SK-N-SH treated with all-trans-retinoic acid at 6 μM for 48 hours (cell line): ENCODE data around the gene IFITM2.
A peak's percentile ranks its signal among the peaks of the same experiment; 100 is the strongest.

Source experiments
- ATAC-seq: fragments of 200-7000 bp; cut with Tn5 transposase; 3 replicates; pipeline ENCODE4 v1.9.1; 2020; ENCODE audit warnings: mild to moderate bottlenecking, moderate library complexity
- ARNTL ChIP-seq: fragments of 450-650 bp; formaldehyde crosslinking; IDR thresholded peaks from 2 replicates; pipeline ENCODE4 v1.5.0; 2020; ENCODE audit warnings: low read depth, mild to moderate bottlenecking, moderate library complexity, borderline replicate concordance
- BACH2 ChIP-seq: fragments of 250-450 bp; sonication (Bioruptor Pico); IDR thresholded peaks from 2 replicates; pipeline ENCODE4 v1.9.0; 2021; ENCODE audit warnings: mild to moderate bottlenecking, borderline replicate concordance
- CSDC2 ChIP-seq: fragments of 250-450 bp; sonication (Bioruptor Pico); IDR thresholded peaks from 2 replicates; pipeline ENCODE4 v1.5.0; 2020; ENCODE audit warnings: mild to moderate bottlenecking, moderate library complexity
- ESRRG ChIP-seq: fragments of 250-450 bp; sonication (Bioruptor Pico); IDR thresholded peaks from 2 replicates; pipeline ENCODE4 v1.6.1; 2021; ENCODE audit warnings: mild to moderate bottlenecking
- GLIS3 ChIP-seq: fragments of 250-450 bp; sonication (Bioruptor Pico); IDR thresholded peaks from 2 replicates; pipeline ENCODE4 v1.5.0; 2020; ENCODE audit warnings: mild to moderate bottlenecking, moderate library complexity
- ISL1 ChIP-seq: fragments of 250-450 bp; sonication (Bioruptor Pico); IDR thresholded peaks from 2 replicates; pipeline ENCODE4 v2.1.2; 2022; ENCODE audit warnings: mild to moderate bottlenecking, moderate library complexity
- OSR1 ChIP-seq: fragments of 250-450 bp; sonication (Bioruptor Pico); IDR thresholded peaks from 2 replicates; pipeline ENCODE4 v1.8.0; 2022; ENCODE audit warnings: moderate library complexity, mild to moderate bottlenecking, inconsistent platforms
- PPARA ChIP-seq: fragments of 250-450 bp; sonication (Bioruptor Pico); IDR thresholded peaks from 2 replicates; pipeline ENCODE4 v1.5.0; 2020; ENCODE audit warnings: mild to moderate bottlenecking, borderline replicate concordance
- SNAI2 ChIP-seq: fragments of 250-450 bp; sonication (Bioruptor Pico); IDR thresholded peaks from 2 replicates; pipeline ENCODE4 v1.5.0; 2020; ENCODE audit warnings: mild to moderate bottlenecking, moderate library complexity
- TCF4 ChIP-seq: fragments of 250-450 bp; sonication (Bioruptor Pico); IDR thresholded peaks from 2 replicates; pipeline ENCODE4 v1.8.0; 2021; ENCODE audit warnings: mild to moderate bottlenecking, moderate library complexity, borderline replicate concordance
- TOX ChIP-seq: fragments of 250-450 bp; sonication (Bioruptor Pico); IDR thresholded peaks from 2 replicates; pipeline ENCODE4 v1.8.0; 2021; ENCODE audit warnings: mild to moderate bottlenecking, moderate library complexity, borderline replicate concordance
- ZC3H10 ChIP-seq: fragments of 250-450 bp; sonication (Bioruptor Pico); IDR thresholded peaks from 2 replicates; pipeline ENCODE4 v1.5.1; 2021; ENCODE audit warnings: mild to moderate bottlenecking, moderate library complexity
- ZFP3 ChIP-seq: fragments of 250-450 bp; sonication (Bioruptor Pico); IDR thresholded peaks from 2 replicates; pipeline ENCODE4 v1.5.0; 2020; ENCODE audit warnings: mild to moderate bottlenecking, moderate library complexity
- ZFP30 ChIP-seq: fragments of 450-650 bp; formaldehyde crosslinking; IDR thresholded peaks from 2 replicates; pipeline ENCODE4 v1.5.0; 2022; ENCODE audit warnings: mild to moderate bottlenecking, moderate library complexity
- ZNF565 ChIP-seq: fragments of 450-650 bp; formaldehyde crosslinking; conservative IDR thresholded peaks from 2 replicates; pipeline ENCODE4 v1.5.0; 2020; ENCODE audit warnings: low read depth, mild to moderate bottlenecking, moderate library complexity
- ZNF70 ChIP-seq: fragments of 450-650 bp; formaldehyde crosslinking; IDR thresholded peaks from 2 replicates; pipeline ENCODE4 v1.5.0; 2020; ENCODE audit warnings: mild to moderate bottlenecking, moderate library complexity
- ZNF8 ChIP-seq: fragments of 450-650 bp; formaldehyde crosslinking; IDR thresholded peaks from 2 replicates; pipeline ENCODE4 v1.5.0; 2020; ENCODE audit warnings: mild to moderate bottlenecking, moderate library complexity
- TF ChIP-seq, protein P1 (sequence below): fragments of 250-450 bp; sonication (Bioruptor Pico); IDR thresholded peaks from 2 replicates; pipeline ENCODE4 v1.5.0; 2020; ENCODE audit warnings: mild to moderate bottlenecking, moderate library complexity
- TF ChIP-seq, protein P2 (sequence below): fragments of 250-450 bp; sonication (Bioruptor Pico); IDR thresholded peaks from 2 replicates; pipeline ENCODE4 v1.8.0; 2021; ENCODE audit warnings: low read depth, mild to moderate bottlenecking, moderate library complexity, borderline replicate concordance
- TF ChIP-seq, protein P3 (sequence below): fragments of 250-450 bp; sonication (Bioruptor Pico); IDR thresholded peaks from 2 replicates; pipeline ENCODE4 v1.8.0; 2020; ENCODE audit warnings: mild to moderate bottlenecking, moderate library complexity, borderline replicate concordance
- TF ChIP-seq, protein P4 (sequence below): fragments of 250-450 bp; sonication (Bioruptor Pico); IDR thresholded peaks from 2 replicates; pipeline ENCODE4 v1.5.1; 2020; ENCODE audit warnings: low read depth, mild to moderate bottlenecking, moderate library complexity
- TF ChIP-seq, protein P5 (sequence below): fragments of 250-450 bp; sonication (Bioruptor Pico); IDR thresholded peaks from 2 replicates; pipeline ENCODE4 v1.5.1; 2021; ENCODE audit warnings: mild to moderate bottlenecking, moderate library complexity

IFITM2 gene

DNA sequence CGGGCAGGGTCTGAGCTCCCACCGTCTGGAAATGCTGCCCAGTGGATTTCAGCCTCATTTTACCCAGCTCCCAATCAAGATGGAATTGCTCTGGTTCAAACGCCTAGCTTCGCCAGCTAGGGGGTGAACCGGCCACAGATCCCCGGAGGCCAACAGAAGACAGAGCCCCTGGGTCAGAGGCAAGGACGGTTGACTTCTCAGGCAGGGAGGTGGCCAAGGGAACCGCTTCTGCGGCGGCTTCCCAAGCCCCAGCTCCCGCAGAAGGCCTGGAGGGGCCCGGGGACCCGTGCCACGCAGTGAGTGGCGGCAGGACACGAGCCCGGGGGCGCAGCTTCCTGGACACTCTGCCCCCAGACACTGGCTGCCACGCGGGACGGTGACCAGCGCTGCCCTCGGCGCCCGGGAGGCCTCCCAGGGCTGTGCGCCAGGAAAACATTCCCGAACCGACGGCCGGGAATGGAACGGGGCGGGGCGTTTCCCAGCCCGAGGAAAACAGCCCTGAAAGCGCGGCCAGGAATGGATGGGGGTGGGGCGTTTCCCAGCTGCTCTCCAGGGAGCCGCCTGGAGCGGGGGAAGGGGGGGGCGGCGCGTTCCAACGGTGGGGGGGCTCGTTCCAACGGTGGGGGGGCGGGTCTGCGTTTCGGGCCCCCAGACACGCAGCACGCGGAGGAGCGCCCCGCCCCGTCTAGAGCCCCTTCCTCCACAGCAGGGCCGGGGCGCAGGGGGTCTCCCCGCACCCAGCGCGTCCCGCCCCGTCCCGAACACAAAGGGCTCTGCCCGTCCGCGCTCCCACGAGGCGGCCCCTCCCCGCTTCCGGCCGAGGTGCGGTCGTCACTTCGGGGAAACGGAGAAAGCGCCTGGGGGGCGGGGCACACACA is 48.2 kb downstream of the IFITM2 start:
- ATAC-seq: peak; percentile 86
- TF ChIP-seq GLIS3 (CRISPR knock-in tag) (no peak), ZNF8 (peak; percentile 57; the same call in 1 of the 2 replicates), ZNF565 (CRISPR knock-in tag) (no peak), ZC3H10 (CRISPR knock-in tag) (peak; percentile 81), PPARA (peak; percentile 78; the same call in 1 of the 2 replicates), ARNTL (CRISPR knock-in tag) (0 out of 2 replicates have a peak, but pooled peaks have one; percentile 69), BACH2 (CRISPR knock-in tag) (peak; percentile 76; the same call in 1 of the 2 replicates), SNAI2 (CRISPR knock-in tag) (peak; percentile 96), ZFP30 (CRISPR knock-in tag) (no peak), OSR1 (CRISPR knock-in tag) (peak; percentile 81; the same call in 1 of the 2 replicates), ZNF70 (CRISPR knock-in tag) (peak; percentile 49; the same call in 1 of the 2 replicates), CSDC2 (peak; percentile 97), TOX (CRISPR knock-in tag) (no peak), ISL1 (CRISPR knock-in tag) (peak; percentile 53), ZFP3 (peak; percentile 88), ESRRG (CRISPR knock-in tag) (no peak)
- TF ChIP-seq, protein P1, sequence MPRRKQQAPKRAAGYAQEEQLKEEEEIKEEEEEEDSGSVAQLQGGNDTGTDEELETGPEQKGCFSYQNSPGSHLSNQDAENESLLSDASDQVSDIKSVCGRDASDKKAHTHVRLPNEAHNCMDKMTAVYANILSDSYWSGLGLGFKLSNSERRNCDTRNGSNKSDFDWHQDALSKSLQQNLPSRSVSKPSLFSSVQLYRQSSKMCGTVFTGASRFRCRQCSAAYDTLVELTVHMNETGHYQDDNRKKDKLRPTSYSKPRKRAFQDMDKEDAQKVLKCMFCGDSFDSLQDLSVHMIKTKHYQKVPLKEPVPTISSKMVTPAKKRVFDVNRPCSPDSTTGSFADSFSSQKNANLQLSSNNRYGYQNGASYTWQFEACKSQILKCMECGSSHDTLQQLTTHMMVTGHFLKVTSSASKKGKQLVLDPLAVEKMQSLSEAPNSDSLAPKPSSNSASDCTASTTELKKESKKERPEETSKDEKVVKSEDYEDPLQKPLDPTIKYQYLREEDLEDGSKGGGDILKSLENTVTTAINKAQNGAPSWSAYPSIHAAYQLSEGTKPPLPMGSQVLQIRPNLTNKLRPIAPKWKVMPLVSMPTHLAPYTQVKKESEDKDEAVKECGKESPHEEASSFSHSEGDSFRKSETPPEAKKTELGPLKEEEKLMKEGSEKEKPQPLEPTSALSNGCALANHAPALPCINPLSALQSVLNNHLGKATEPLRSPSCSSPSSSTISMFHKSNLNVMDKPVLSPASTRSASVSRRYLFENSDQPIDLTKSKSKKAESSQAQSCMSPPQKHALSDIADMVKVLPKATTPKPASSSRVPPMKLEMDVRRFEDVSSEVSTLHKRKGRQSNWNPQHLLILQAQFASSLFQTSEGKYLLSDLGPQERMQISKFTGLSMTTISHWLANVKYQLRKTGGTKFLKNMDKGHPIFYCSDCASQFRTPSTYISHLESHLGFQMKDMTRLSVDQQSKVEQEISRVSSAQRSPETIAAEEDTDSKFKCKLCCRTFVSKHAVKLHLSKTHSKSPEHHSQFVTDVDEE (CRISPR knock-in tag): peak; percentile 63
- TF ChIP-seq, protein P2, sequence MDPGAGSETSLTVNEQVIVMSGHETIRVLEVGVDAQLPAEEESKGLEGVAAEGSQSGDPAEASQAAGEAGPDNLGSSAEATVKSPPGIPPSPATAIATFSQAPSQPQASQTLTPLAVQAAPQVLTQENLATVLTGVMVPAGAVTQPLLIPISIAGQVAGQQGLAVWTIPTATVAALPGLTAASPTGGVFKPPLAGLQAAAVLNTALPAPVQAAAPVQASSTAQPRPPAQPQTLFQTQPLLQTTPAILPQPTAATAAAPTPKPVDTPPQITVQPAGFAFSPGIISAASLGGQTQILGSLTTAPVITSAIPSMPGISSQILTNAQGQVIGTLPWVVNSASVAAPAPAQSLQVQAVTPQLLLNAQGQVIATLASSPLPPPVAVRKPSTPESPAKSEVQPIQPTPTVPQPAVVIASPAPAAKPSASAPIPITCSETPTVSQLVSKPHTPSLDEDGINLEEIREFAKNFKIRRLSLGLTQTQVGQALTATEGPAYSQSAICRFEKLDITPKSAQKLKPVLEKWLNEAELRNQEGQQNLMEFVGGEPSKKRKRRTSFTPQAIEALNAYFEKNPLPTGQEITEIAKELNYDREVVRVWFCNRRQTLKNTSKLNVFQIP (CRISPR knock-in tag): no peak
- TF ChIP-seq, protein P3, sequence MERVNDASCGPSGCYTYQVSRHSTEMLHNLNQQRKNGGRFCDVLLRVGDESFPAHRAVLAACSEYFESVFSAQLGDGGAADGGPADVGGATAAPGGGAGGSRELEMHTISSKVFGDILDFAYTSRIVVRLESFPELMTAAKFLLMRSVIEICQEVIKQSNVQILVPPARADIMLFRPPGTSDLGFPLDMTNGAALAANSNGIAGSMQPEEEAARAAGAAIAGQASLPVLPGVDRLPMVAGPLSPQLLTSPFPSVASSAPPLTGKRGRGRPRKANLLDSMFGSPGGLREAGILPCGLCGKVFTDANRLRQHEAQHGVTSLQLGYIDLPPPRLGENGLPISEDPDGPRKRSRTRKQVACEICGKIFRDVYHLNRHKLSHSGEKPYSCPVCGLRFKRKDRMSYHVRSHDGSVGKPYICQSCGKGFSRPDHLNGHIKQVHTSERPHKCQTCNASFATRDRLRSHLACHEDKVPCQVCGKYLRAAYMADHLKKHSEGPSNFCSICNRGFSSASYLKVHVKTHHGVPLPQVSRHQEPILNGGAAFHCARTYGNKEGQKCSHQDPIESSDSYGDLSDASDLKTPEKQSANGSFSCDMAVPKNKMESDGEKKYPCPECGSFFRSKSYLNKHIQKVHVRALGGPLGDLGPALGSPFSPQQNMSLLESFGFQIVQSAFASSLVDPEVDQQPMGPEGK: peak; percentile 67; the same call in 1 of the 2 replicates

DNA sequence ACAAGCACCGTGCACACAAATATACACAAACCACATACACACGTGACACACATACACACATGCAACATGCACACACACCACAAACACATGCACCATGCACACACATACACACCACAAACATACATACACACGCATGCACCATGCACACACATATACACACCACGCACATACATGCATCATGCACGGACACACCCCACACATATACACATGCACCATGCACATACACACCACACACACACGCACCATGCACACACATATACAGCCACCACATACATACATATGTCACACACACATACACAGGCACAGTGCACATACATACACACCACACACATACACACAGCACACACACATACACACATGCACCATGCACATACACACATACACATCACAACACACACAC is 49.0 kb downstream of the IFITM2 start:
- no peak for ATAC-seq
- TF ChIP-seq, protein P4, sequence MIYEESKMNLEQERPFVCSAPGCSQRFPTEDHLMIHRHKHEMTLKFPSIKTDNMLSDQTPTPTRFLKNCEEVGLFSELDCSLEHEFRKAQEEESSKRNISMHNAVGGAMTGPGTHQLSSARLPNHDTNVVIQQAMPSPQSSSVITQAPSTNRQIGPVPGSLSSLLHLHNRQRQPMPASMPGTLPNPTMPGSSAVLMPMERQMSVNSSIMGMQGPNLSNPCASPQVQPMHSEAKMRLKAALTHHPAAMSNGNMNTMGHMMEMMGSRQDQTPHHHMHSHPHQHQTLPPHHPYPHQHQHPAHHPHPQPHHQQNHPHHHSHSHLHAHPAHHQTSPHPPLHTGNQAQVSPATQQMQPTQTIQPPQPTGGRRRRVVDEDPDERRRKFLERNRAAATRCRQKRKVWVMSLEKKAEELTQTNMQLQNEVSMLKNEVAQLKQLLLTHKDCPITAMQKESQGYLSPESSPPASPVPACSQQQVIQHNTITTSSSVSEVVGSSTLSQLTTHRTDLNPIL (CRISPR knock-in tag): no peak
- TF ChIP-seq, protein P1 (CRISPR knock-in tag): no peak
- TF ChIP-seq GLIS3 (CRISPR knock-in tag) (no peak), ZFP30 (CRISPR knock-in tag) (no peak), TOX (CRISPR knock-in tag) (no peak), ZNF70 (CRISPR knock-in tag) (no peak), ZNF565 (CRISPR knock-in tag) (no peak), BACH2 (CRISPR knock-in tag) (no peak), TCF4 (no peak), ZFP3 (no peak), CSDC2 (no peak), ZC3H10 (CRISPR knock-in tag) (no peak), OSR1 (CRISPR knock-in tag) (no peak), PPARA (no peak)
- TF ChIP-seq, protein P5, sequence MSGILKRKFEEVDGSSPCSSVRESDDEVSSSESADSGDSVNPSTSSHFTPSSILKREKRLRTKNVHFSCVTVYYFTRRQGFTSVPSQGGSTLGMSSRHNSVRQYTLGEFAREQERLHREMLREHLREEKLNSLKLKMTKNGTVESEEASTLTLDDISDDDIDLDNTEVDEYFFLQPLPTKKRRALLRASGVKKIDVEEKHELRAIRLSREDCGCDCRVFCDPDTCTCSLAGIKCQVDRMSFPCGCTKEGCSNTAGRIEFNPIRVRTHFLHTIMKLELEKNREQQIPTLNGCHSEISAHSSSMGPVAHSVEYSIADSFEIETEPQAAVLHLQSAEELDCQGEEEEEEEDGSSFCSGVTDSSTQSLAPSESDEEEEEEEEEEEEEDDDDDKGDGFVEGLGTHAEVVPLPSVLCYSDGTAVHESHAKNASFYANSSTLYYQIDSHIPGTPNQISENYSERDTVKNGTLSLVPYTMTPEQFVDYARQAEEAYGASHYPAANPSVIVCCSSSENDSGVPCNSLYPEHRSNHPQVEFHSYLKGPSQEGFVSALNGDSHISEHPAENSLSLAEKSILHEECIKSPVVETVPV: no peak
- TF ChIP-seq, protein P2 (CRISPR knock-in tag): no peak
